A549 (cell line): ENCODE data around the gene ASIC2. TPM values are rescaled to one million over a fixed set of nuclear protein-coding genes. Genes with fewer than 3 reads are reported as not detected.

ENCODE experiments used
- ATAC-seq, 2 experiments: fragments of 200-7000 bp in 1 of 2; fragments of >200 bp in 1 of 2; cut with Nextera tagmentation in 1 of 2; cut with Tn5 transposase in 1 of 2; 3 replicates each; pipeline versions ENCODE4 v1.8.0 to v1.9.1; 2018 to 2020; ENCODE audit warnings: mild to moderate bottlenecking in 1 of 2, moderate library complexity in 1 of 2
- CTCF ChIA-PET: fragments of 300-600 bp; sonication (Branson Sonifier 250); formaldehyde crosslinking; extraction: SDS; loops from one replicate; lab custom pipeline; 2021; ENCODE audit warnings: antibody characterized with exemption, inconsistent platforms; lab: Yijun Ruan, JAX
- POLR2A ChIA-PET: fragments of 350-600 bp; formaldehyde crosslinking; extraction: SDS; loops from one replicate; lab custom pipeline; 2021; ENCODE audit warnings: antibody characterized with exemption, inconsistent platforms; lab: Yijun Ruan, JAX
- DNase-seq, 2 experiments: peaks; one replicate each; pipeline versions ENCODE4 v3.0.0 to v3.0.0-alpha.2; 2011 to 2016; ENCODE audit warnings: low read depth in 1 of 2, low spot score in 1 of 2
- FAIRE-seq: peaks from 2 replicates; lab custom pipeline; 2011; peaks lifted over from hg19 to GRCh38; lab: Jason Lieb, UNC
- H3K27ac ChIP-seq, 2 experiments: fragments of >200 bp; sonication (Bioruptor Twin); formaldehyde crosslinking; 3 replicates each; pipeline ENCODE4 v1.5.1; 2016 to 2017
- H3K4me1 ChIP-seq: fragments of >200 bp; sonication (Bioruptor Twin); formaldehyde crosslinking; 3 replicates; pipeline ENCODE4 v1.6.1; 2016
- H3K4me2 ChIP-seq: fragments of >200 bp; sonication (Bioruptor Twin); formaldehyde crosslinking; 3 replicates; pipeline ENCODE4 v1.6.1; 2016
- H3K4me3 ChIP-seq: fragments of >200 bp; sonication (Bioruptor Twin); formaldehyde crosslinking; 3 replicates; pipeline ENCODE4 v1.5.1; 2016
- H3K9me3 ChIP-seq: fragments of >200 bp; sonication (Bioruptor Twin); formaldehyde crosslinking; 3 replicates; pipeline ENCODE4 v1.6.1; 2016
- BCL3 ChIP-seq: fragments of >200 bp; sonication (Bioruptor Twin); formaldehyde crosslinking; IDR thresholded peaks from 3 replicates; pipeline ENCODE4 v1.6.1; 2016
- BHLHE40 ChIP-seq: IDR thresholded peaks from 2 replicates; pipeline ENCODE4 v1.6.1; 2012; ENCODE audit warnings: low read depth, low read length, inconsistent platforms
- CBX8 ChIP-seq: fragments of 200-600 bp; sonication (generic); IDR thresholded peaks from 2 replicates; pipeline ENCODE4 v1.6.1; 2016
- CHD4 ChIP-seq: fragments of 200-600 bp; sonication (generic); IDR thresholded peaks from 2 replicates; pipeline ENCODE4 v1.6.1; 2016; ENCODE audit warnings: antibody characterized with exemption, mild to moderate bottlenecking, borderline replicate concordance
- EHF ChIP-seq: fragments of 250-450 bp; sonication (Bioruptor Pico); IDR thresholded peaks from 2 replicates; pipeline ENCODE4 v1.5.0; 2020; ENCODE audit warnings: mild to moderate bottlenecking
- EP300 ChIP-seq, 2 experiments: fragments of >200 bp; sonication (Bioruptor Twin); formaldehyde crosslinking; IDR thresholded peaks; 2 replicates in 1 of 2; 3 replicates in 1 of 2; pipeline ENCODE4 v1.6.1; 2016 to 2017
- FOSB ChIP-seq: fragments of 250-450 bp; sonication (Bioruptor Pico); IDR thresholded peaks from 2 replicates; pipeline ENCODE4 v1.5.0; 2020; ENCODE audit warnings: mild to moderate bottlenecking, moderate library complexity
- FOXS1 ChIP-seq: fragments of 250-450 bp; sonication (Bioruptor Pico); IDR thresholded peaks from 2 replicates; pipeline ENCODE4 v1.5.0; 2020; ENCODE audit warnings: mild to moderate bottlenecking, moderate library complexity
- HOXB13 ChIP-seq: fragments of 250-450 bp; sonication (Bioruptor Pico); IDR thresholded peaks from 2 replicates; pipeline ENCODE4 v1.5.0; 2020; ENCODE audit warnings: low read depth, mild to moderate bottlenecking, moderate library complexity
- KDM5A ChIP-seq: fragments of 200-600 bp; sonication (generic); IDR thresholded peaks from 2 replicates; pipeline ENCODE4 v1.6.1; 2016; ENCODE audit warnings: antibody characterized with exemption, mild to moderate bottlenecking
- NPAS2 ChIP-seq: fragments of 250-450 bp; sonication (Bioruptor Pico); IDR thresholded peaks from 2 replicates; pipeline ENCODE4 v1.8.0; 2022; ENCODE audit warnings: mild to moderate bottlenecking, moderate library complexity, borderline replicate concordance
- RFX5 ChIP-seq: fragments of 450-650 bp; IDR thresholded peaks from 2 replicates; pipeline ENCODE4 v1.7.1; 2014; ENCODE audit warnings: antibody characterized with exemption, mild to moderate bottlenecking, moderate library complexity
- SREBF2 ChIP-seq: fragments of 450-650 bp; IDR thresholded peaks from 2 replicates; pipeline ENCODE4 v1.6.1; 2014; ENCODE audit warnings: mild to moderate bottlenecking, moderate library complexity
- TP53 ChIP-seq: fragments of 250-450 bp; sonication (Bioruptor Pico); IDR thresholded peaks from 2 replicates; pipeline ENCODE4 v1.5.0; 2021; ENCODE audit warnings: mild to moderate bottlenecking, moderate library complexity
- ZNF302 ChIP-seq: fragments of 250-450 bp; sonication (Bioruptor Pico); IDR thresholded peaks from 2 replicates; pipeline ENCODE4 v1.9.0; 2021; ENCODE audit warnings: inconsistent platforms, mild to moderate bottlenecking, moderate library complexity
- WGBS: methylation state at CpG from one replicate; pipeline ENCODE4 v1.1.6; 2017; ENCODE audit errors: missing lambda C conversion rate; 5-methylcytosine and 5-hydroxymethylcytosine counted together
- polyA plus RNA-seq, 4 experiments: library from polyadenylated mRNA; depleted of rRNA in 3 of 4; stranded (reverse); fragments of >200 nt; fragmentation: RNase III in 1 of 4; extraction: RNeasy Plus Mini Kit Qiagen cat#74134 plus additional on column Dnase treatment in 1 of 4; gene quantifications; 2 replicates in 3 of 4; 3 replicates in 1 of 4; pipeline ENCODE4 v1.2.3, GENCODE V29; 2011 to 2017
- TF ChIP-seq, protein P1 (sequence below): fragments of 200-600 bp; sonication (generic); IDR thresholded peaks from 2 replicates; pipeline ENCODE4 v1.6.1; 2016; ENCODE audit warnings: antibody characterized with exemption, mild to moderate bottlenecking, moderate library complexity
- TF ChIP-seq, protein P2 (sequence below): IDR thresholded peaks from 2 replicates; pipeline ENCODE4 v1.6.1; 2012
- TF ChIP-seq, protein P3 (sequence below): fragments of >200 bp; sonication (Bioruptor Twin); formaldehyde crosslinking; IDR thresholded peaks from 3 replicates; pipeline ENCODE4 v1.5.1; 2016

Gene ASIC2
- polyA plus RNA-seq, 2 of the 4 experiments (the other 2 are of a cell fraction) = 1.5 to 1.9 TPM

GRCh38 chr17:33090806-33091205, 202.3 kb downstream of the ASIC2 start:
- no peaks in the 10 kb centered on the region for H3K9me3 ChIP-seq
- DNase-seq (no peak), ATAC-seq (no peak)
- H3K4me1 ChIP-seq = peaks cover 14% of the 10 kb centered on the region
- CTCF ChIA-PET = interaction anchor here (1.0 kb wide), 1 partner anchor 202 kb away, joined by 4 read pairs; the partner anchor contains the start of gene ASIC2
- no peak overlapping the region for H3K4me3 ChIP-seq
- TF ChIP-seq KDM5A = no peak
- TF ChIP-seq BCL3 = no peak
- TF ChIP-seq, all 56 proteins: peak for 0
- no peak overlapping the region for H3K27ac ChIP-seq
- no peak for FAIRE-seq
- POLR2A ChIA-PET = no interaction called here
- 24% methylated on average over 1 of the region's 1 CpG for whole genome bisulfite sequencing
- H3K4me2 ChIP-seq = no peak overlapping the region

DNA sequence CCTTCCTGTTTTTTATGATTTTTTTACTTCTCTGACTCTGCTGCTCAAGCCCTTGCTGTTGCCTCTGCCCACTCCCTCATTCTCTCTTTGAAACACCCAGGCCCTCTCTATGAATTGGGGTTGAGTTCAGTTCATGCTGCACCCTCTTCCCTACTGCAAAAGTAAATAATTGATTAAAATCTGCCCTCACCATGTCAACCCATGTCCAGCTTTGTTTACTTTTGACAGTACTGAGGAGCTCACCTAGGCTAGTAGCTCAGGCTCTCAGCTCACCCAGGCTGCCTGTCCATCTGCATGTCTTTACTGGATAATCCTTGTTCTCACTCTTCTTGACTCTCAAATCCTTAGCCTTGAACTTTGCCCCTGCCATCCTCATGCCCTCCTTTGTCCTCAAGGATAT, 206.2 kb downstream of the ASIC2 start:
- ATAC-seq = no peak; a peak in 2 of 6 replicates
- DNase-seq = no peak
- ChIA-PET POLR2A (no interaction called here), CTCF (interaction anchor here (0.6 to 1.2 kb wide), 5 partner anchors 9 to 684 kb away, joined by 3 to 6 read pairs (median 3); no protein-coding TSS in a partner anchor)
- H3K27ac ChIP-seq = no peak overlapping the region
- no peak for FAIRE-seq
- peak overlapping the region; percentile 27 for H3K4me2 ChIP-seq
- no peaks in the 10 kb centered on the region for H3K9me3 ChIP-seq
- TF ChIP-seq CBX8 (no peak), EP300 (IDR thresholded peaks at IDR 0.05) (no peak), HOXB13 (CRISPR knock-in tag) (no peak)
- H3K4me1 ChIP-seq = peaks cover 20% of the 10 kb centered on the region
- no peak overlapping the region for H3K4me3 ChIP-seq

- CTCF ChIA-PET = no interaction called here
- TF ChIP-seq ZNF302 = no peak
- TF ChIP-seq, protein P1, sequence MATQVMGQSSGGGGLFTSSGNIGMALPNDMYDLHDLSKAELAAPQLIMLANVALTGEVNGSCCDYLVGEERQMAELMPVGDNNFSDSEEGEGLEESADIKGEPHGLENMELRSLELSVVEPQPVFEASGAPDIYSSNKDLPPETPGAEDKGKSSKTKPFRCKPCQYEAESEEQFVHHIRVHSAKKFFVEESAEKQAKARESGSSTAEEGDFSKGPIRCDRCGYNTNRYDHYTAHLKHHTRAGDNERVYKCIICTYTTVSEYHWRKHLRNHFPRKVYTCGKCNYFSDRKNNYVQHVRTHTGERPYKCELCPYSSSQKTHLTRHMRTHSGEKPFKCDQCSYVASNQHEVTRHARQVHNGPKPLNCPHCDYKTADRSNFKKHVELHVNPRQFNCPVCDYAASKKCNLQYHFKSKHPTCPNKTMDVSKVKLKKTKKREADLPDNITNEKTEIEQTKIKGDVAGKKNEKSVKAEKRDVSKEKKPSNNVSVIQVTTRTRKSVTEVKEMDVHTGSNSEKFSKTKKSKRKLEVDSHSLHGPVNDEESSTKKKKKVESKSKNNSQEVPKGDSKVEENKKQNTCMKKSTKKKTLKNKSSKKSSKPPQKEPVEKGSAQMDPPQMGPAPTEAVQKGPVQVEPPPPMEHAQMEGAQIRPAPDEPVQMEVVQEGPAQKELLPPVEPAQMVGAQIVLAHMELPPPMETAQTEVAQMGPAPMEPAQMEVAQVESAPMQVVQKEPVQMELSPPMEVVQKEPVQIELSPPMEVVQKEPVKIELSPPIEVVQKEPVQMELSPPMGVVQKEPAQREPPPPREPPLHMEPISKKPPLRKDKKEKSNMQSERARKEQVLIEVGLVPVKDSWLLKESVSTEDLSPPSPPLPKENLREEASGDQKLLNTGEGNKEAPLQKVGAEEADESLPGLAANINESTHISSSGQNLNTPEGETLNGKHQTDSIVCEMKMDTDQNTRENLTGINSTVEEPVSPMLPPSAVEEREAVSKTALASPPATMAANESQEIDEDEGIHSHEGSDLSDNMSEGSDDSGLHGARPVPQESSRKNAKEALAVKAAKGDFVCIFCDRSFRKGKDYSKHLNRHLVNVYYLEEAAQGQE = no peak
- no peak for TF ChIP-seq TP53 (CRISPR knock-in tag)
- TF ChIP-seq BCL3 = no peak
- POLR2A ChIA-PET = no interaction called here
- ATAC-seq = peak in 1 of 2 experiments; percentile 26; a peak in 2 of 6 replicates
- peaks cover 20% of the 10 kb centered on the region for H3K4me1 ChIP-seq
- FAIRE-seq = no peak
- H3K9me3 ChIP-seq = no peaks in the 10 kb centered on the region
- no peak overlapping the region for H3K4me3 ChIP-seq
- H3K27ac ChIP-seq = no peak overlapping the region
- WGBS = 42% methylated on average over 1 of the region's 1 CpG
- no peak for DNase-seq
- peak overlapping the region; percentile 27; the same call in 1 of the 3 replicates for H3K4me2 ChIP-seq
Measured at GRCh38 chr17:33086041-33086440, 207.1 kb downstream of the ASIC2 start.

- ChIA-PET CTCF (no interaction called here), POLR2A (no interaction called here)
- H3K4me1 ChIP-seq = peaks cover 20% of the 10 kb centered on the region
- no peak overlapping the region for H3K27ac ChIP-seq
- H3K4me2 ChIP-seq = no peak overlapping the region
- H3K4me3 ChIP-seq = no peak overlapping the region
- WGBS = 40% methylated on average over 3 of the region's 3 CpGs
- DNase-seq (no peak), ATAC-seq (no peak), FAIRE-seq (peak; percentile 18)
- no peaks in the 10 kb centered on the region for H3K9me3 ChIP-seq
- no peak for TF ChIP-seq CHD4
- no peak for TF ChIP-seq EHF (CRISPR knock-in tag)
- TF ChIP-seq RFX5 = no peak
- no peak for TF ChIP-seq NPAS2 (CRISPR knock-in tag)
- no peak for TF ChIP-seq FOSB (CRISPR knock-in tag)
- no peak for TF ChIP-seq CBX8
- TF ChIP-seq, protein P2, sequence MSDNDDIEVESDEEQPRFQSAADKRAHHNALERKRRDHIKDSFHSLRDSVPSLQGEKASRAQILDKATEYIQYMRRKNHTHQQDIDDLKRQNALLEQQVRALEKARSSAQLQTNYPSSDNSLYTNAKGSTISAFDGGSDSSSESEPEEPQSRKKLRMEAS = no peak
- no peak for TF ChIP-seq FOXS1 (CRISPR knock-in tag)
- TF ChIP-seq, protein P1 = no peak
- TF ChIP-seq, protein P3, sequence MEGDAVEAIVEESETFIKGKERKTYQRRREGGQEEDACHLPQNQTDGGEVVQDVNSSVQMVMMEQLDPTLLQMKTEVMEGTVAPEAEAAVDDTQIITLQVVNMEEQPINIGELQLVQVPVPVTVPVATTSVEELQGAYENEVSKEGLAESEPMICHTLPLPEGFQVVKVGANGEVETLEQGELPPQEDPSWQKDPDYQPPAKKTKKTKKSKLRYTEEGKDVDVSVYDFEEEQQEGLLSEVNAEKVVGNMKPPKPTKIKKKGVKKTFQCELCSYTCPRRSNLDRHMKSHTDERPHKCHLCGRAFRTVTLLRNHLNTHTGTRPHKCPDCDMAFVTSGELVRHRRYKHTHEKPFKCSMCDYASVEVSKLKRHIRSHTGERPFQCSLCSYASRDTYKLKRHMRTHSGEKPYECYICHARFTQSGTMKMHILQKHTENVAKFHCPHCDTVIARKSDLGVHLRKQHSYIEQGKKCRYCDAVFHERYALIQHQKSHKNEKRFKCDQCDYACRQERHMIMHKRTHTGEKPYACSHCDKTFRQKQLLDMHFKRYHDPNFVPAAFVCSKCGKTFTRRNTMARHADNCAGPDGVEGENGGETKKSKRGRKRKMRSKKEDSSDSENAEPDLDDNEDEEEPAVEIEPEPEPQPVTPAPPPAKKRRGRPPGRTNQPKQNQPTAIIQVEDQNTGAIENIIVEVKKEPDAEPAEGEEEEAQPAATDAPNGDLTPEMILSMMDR = no peak
- TF ChIP-seq BHLHE40 = no peak
- no peak for TF ChIP-seq SREBF2
Measured at GRCh38 chr17:33085256-33085655, 207.8 kb downstream of the ASIC2 start.
